H9 (cell line): ENCODE results near the gene TJP3. TPM values are rescaled to one million over a fixed set of nuclear protein-coding genes. Genes with fewer than 3 reads are reported as not detected.

ENCODE experiments used
- DNase-seq: peaks from one replicate; pipeline ENCODE4 v3.0.0-alpha.2; 2017
- H2AFZ ChIP-seq: one replicate; pipeline ENCODE4 v1.6.1; 2013; ENCODE audit warnings: mild to moderate bottlenecking, low read length, control low read depth, moderate library complexity
- H2AK5ac ChIP-seq: 2 replicates; pipeline ENCODE4 v1.6.1; 2013; ENCODE audit warnings: low read length, control low read depth, mixed read lengths; ENCODE audit not compliant: insufficient read length
- H2BK120ac ChIP-seq: one replicate; pipeline ENCODE4 v1.6.1; 2013; ENCODE audit warnings: low read depth, mild to moderate bottlenecking, low read length, control low read depth, inconsistent platforms; ENCODE audit not compliant: poor library complexity, severe bottlenecking
- H2BK12ac ChIP-seq: 2 replicates; pipeline ENCODE4 v1.6.1; 2013; ENCODE audit warnings: low read length, control low read depth, mixed read lengths, low read depth; ENCODE audit not compliant: insufficient read length
- H2BK15ac ChIP-seq: 2 replicates; pipeline ENCODE4 v1.6.1; 2013; ENCODE audit warnings: low read depth, low read length, control low read depth
- H2BK20ac ChIP-seq: one replicate; pipeline ENCODE4 v1.6.1; 2013; ENCODE audit warnings: low read depth, mild to moderate bottlenecking, low read length, control low read depth, inconsistent platforms; ENCODE audit not compliant: poor library complexity, severe bottlenecking
- H2BK5ac ChIP-seq: 2 replicates; pipeline ENCODE4 v1.6.1; 2013; ENCODE audit warnings: low read length, control low read depth, mixed read lengths; ENCODE audit not compliant: insufficient read length
- H3K14ac ChIP-seq: 2 replicates; pipeline ENCODE4 v1.6.1; 2013; ENCODE audit warnings: low read length, control low read depth; ENCODE audit not compliant: insufficient read depth
- H3K18ac ChIP-seq: 2 replicates; pipeline ENCODE4 v1.6.1; 2013; ENCODE audit warnings: low read depth, mild to moderate bottlenecking, mixed read lengths, low read length, control low read depth; ENCODE audit not compliant: insufficient read length
- H3K23ac ChIP-seq: 2 replicates; pipeline ENCODE4 v1.6.1; 2013; ENCODE audit warnings: low read length, control low read depth, mixed read lengths, low read depth; ENCODE audit not compliant: insufficient read length
- H3K23me2 ChIP-seq: 2 replicates; pipeline ENCODE4 v1.6.1; 2013; ENCODE audit warnings: low read depth, mild to moderate bottlenecking, mixed read lengths, low read length, control low read depth; ENCODE audit not compliant: insufficient read length, poor library complexity, severe bottlenecking
- H3K27ac ChIP-seq: 2 replicates; pipeline ENCODE4 v1.5.1; 2013; ENCODE audit warnings: low read length, control low read depth, mixed read lengths, low read depth; ENCODE audit not compliant: insufficient read length
- H3K27me3 ChIP-seq: 2 replicates; pipeline ENCODE4 v1.6.1; 2013; ENCODE audit warnings: low read length, control low read depth, inconsistent platforms; ENCODE audit not compliant: insufficient read depth
- H3K4ac ChIP-seq: 2 replicates; pipeline ENCODE4 v1.6.1; 2013; ENCODE audit warnings: low read depth, mild to moderate bottlenecking, control low read depth, inconsistent platforms, low read length, moderate library complexity
- H3K4me1 ChIP-seq: 2 replicates; pipeline ENCODE4 v1.6.1; 2013; ENCODE audit warnings: low read length, control low read depth, inconsistent platforms; ENCODE audit not compliant: insufficient read depth
- H3K4me2 ChIP-seq: 2 replicates; pipeline ENCODE4 v1.6.1; 2013; ENCODE audit warnings: low read length, control low read depth, mixed read lengths; ENCODE audit not compliant: insufficient read length, insufficient read depth
- H3K56ac ChIP-seq: 2 replicates; pipeline ENCODE4 v1.6.1; 2013; ENCODE audit warnings: low read depth, mild to moderate bottlenecking, mixed read lengths, low read length, control low read depth; ENCODE audit not compliant: insufficient read length
- H3K79me1 ChIP-seq: 2 replicates; pipeline ENCODE4 v1.6.1; 2013; ENCODE audit warnings: low read depth, mild to moderate bottlenecking, moderate library complexity, low read length, control low read depth, inconsistent platforms; ENCODE audit not compliant: insufficient read depth, poor library complexity, severe bottlenecking
- H3K79me2 ChIP-seq: 2 replicates; pipeline ENCODE4 v1.6.1; 2013; ENCODE audit warnings: low read length, control low read depth, inconsistent platforms; ENCODE audit not compliant: insufficient read depth
- H3K9ac ChIP-seq: 2 replicates; pipeline ENCODE4 v1.6.1; 2013; ENCODE audit warnings: low read length, control low read depth, mixed read lengths; ENCODE audit not compliant: insufficient read length; ENCODE audit errors: extremely low read depth
- H3K9me3 ChIP-seq: one replicate; pipeline ENCODE4 v1.6.1; 2013; ENCODE audit warnings: low read depth, low read length, inconsistent platforms; ENCODE audit not compliant: control insufficient read depth
- H3T11ph ChIP-seq: one replicate; pipeline ENCODE4 v1.6.1; 2013; ENCODE audit warnings: mild to moderate bottlenecking, low read length, control low read depth, inconsistent platforms
- H4K20me1 ChIP-seq: one replicate; pipeline ENCODE4 v1.6.1; 2013; ENCODE audit not compliant: control insufficient read depth, insufficient read length, insufficient read depth
- H4K5ac ChIP-seq: 2 replicates; pipeline ENCODE4 v1.6.1; 2013; ENCODE audit warnings: low read depth, mild to moderate bottlenecking, mixed read lengths, low read length, control low read depth; ENCODE audit not compliant: insufficient read length
- H4K8ac ChIP-seq: replicated peaks from 2 replicates; pipeline ENCODE4 v1.6.1; 2013; ENCODE audit warnings: low read length, control low read depth, mixed read lengths, low read depth; ENCODE audit not compliant: insufficient read length
- H4K91ac ChIP-seq: 2 replicates; pipeline ENCODE4 v1.6.1; 2013; ENCODE audit warnings: low read depth, mild to moderate bottlenecking, moderate library complexity, mixed read lengths, low read length, control low read depth; ENCODE audit not compliant: insufficient read length
- H3K27ac Mint-ChIP-seq, 3 experiments: 2 replicates in 2 of 3; 3 replicates in 1 of 3; pipeline ENCODE4 v1.8.0; 2020 to 2021; ENCODE audit warnings: mixed read lengths in 3 of 3, mild to moderate bottlenecking in 1 of 3, moderate library complexity in 1 of 3
- H3K27me3 Mint-ChIP-seq: 2 replicates; pipeline ENCODE4 v1.8.0; 2021; ENCODE audit warnings: low read depth, mild to moderate bottlenecking, moderate library complexity, mixed read lengths
- H3K36me3 Mint-ChIP-seq, 3 experiments: 2 replicates in 2 of 3; 3 replicates in 1 of 3; pipeline ENCODE4 v1.8.0; 2020 to 2021; ENCODE audit warnings: low read depth in 3 of 3, mixed read lengths in 3 of 3; ENCODE audit not compliant: insufficient read depth in 1 of 3
- H3K4me1 Mint-ChIP-seq, 2 experiments: 2 replicates each; pipeline ENCODE4 v1.8.0; 2020; ENCODE audit warnings: mixed read lengths in 2 of 2
- H3K4me3 Mint-ChIP-seq, 2 experiments: 2 replicates in 1 of 2; 3 replicates in 1 of 2; pipeline ENCODE4 v1.8.0; 2020 to 2021; ENCODE audit warnings: mild to moderate bottlenecking in 2 of 2, mixed read lengths in 2 of 2, moderate library complexity in 1 of 2
- H3K9me3 Mint-ChIP-seq, 2 experiments: 2 replicates in 1 of 2; 3 replicates in 1 of 2; pipeline ENCODE4 v1.8.0; 2020; ENCODE audit warnings: mild to moderate bottlenecking in 2 of 2, mixed read lengths in 2 of 2, moderate library complexity in 1 of 2
- CTCF ChIP-seq: fragments of 200-600 bp; sonication (generic); conservative IDR thresholded peaks from 3 replicates; pipeline ENCODE4 v1.8.0; 2021; ENCODE audit warnings: antibody characterized with exemption, mild to moderate bottlenecking
- WGBS: extraction: QIAGEN DNeasy Blood & Tissue Kit; methylation state at CpG from one replicate; pipeline ENCODE4 v1.1.7; 2013; ENCODE audit warnings: missing lambda C conversion rate, low lambda C conversion rate, mixed read lengths; ENCODE audit not compliant: insufficient read length; ENCODE audit errors: extremely low coverage; 5-methylcytosine and 5-hydroxymethylcytosine counted together
- total RNA-seq: library from RNA; stranded (reverse); gene quantifications from 2 replicates; pipeline ENCODE4 v1.2.1, GENCODE V29; 2021

The TJP3 gene
- total RNA-seq, 1 experiment from 2014 or later, result 27.3 TPM

DNA sequence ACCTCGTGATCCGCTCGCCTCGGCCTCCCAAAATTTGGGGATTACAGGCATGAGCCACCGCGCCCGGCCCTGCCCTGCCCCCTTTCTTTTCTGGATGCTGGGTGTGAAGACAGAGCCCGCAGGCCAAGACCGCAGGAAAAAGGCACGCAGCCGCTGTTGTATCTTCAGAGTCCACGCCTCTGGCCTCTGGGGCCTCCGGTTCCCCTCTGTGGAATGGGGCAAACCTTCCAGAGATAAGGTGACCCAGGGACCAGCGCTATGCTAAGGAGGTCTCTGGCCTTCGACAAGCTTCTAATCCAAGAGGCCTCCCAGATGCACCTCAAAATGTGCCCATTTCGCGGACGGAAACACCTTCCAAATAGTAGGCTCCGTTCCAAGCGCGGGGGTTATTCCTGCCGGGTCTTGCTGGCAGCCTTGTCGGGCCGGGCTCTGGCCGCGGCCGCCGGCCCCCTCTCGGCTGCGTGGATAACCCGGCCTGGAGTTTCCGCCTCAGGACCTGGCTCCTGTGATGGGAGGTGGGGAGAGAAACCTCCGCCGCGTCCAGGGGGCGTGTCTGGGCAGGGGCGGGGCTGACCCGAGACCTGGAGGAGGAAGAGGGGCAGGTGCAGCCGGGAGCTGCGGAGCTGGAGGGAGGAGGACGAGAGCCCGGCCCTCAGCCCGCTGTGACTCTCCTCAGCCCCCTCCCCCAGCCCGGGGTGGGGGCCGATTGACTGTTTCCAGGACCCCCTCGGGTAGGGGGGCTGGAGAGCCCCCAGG lies 13.1 kb downstream of the TJP3 start:
- no CpG with 5 or more reads among the region's 46 CpGs for WGBS
- H3K27me3 ChIP-seq, result no peaks in the 10 kb centered on the region
- no peak overlapping the region for H3K27ac ChIP-seq
- peak; percentile 98 for DNase-seq
- H3K14ac ChIP-seq, result no peak overlapping the region
- H4K91ac ChIP-seq, result no peak overlapping the region
- no peak overlapping the region for H2BK12ac ChIP-seq
- H3K9me3 ChIP-seq, result no peaks in the 10 kb centered on the region
- H2BK120ac ChIP-seq, result no peak overlapping the region
- H4K20me1 ChIP-seq, result no peaks in the 10 kb centered on the region
- H3K4me1 Mint-ChIP-seq, result peaks cover 16 to 43% of the 10 kb centered on the region in 2 experiments
- peaks cover 3% of the 10 kb centered on the region for H3K27me3 Mint-ChIP-seq
- no peak overlapping the region for H2BK20ac ChIP-seq
- H4K8ac ChIP-seq, result no peak overlapping the region
- H3K18ac ChIP-seq, result no peak overlapping the region
- H3K56ac ChIP-seq, result no peak overlapping the region
- no peak overlapping the region for H2BK5ac ChIP-seq
- TF ChIP-seq CTCF, result no peak
- H4K5ac ChIP-seq, result no peak overlapping the region
- H3K36me3 Mint-ChIP-seq, result no peaks in the 10 kb centered on the region
- peak overlapping the region; percentile 71 to 87 for H3K4me3 Mint-ChIP-seq
- peaks cover 10% of the 10 kb centered on the region for H3K23me2 ChIP-seq
- H3K23ac ChIP-seq, result no peak overlapping the region
- no peaks in the 10 kb centered on the region; a peak in 1 of 5 replicates for H3K9me3 Mint-ChIP-seq
- no peak overlapping the region for H2BK15ac ChIP-seq
- no peaks in the 10 kb centered on the region for H3K79me2 ChIP-seq
- H3K4me2 ChIP-seq, result peak overlapping the region; percentile 92
- H3K4me1 ChIP-seq, result no peaks in the 10 kb centered on the region; the same call in 1 of the 2 replicates
- no peak overlapping the region for H3K27ac Mint-ChIP-seq
- no peak overlapping the region for H3T11ph ChIP-seq
- no peaks in the 10 kb centered on the region for H3K79me1 ChIP-seq
- no peak overlapping the region for H2AFZ ChIP-seq
- no peak overlapping the region for H2AK5ac ChIP-seq
- no peak overlapping the region for H3K4ac ChIP-seq
- H3K9ac ChIP-seq, result no peak overlapping the region
